K562 (cell line): ENCODE data around the gene HLA-DMB. TPM values are rescaled to one million over a fixed set of nuclear protein-coding genes. Genes with fewer than 3 reads are reported as not detected.
A peak's percentile ranks its signal among the peaks of the same experiment; 100 is the strongest.

ENCODE experiments used
- CBFA2T3 ChIP-seq: fragments of 450-650 bp; IDR thresholded peaks from 2 replicates; pipeline ENCODE4 v1.6.1; 2017
- CC2D1A ChIP-seq: fragments of 450-650 bp; IDR thresholded peaks from 2 replicates; pipeline ENCODE4 v1.6.1; 2017; ENCODE audit warnings: mild to moderate bottlenecking
- COPS2 ChIP-seq: fragments of 450-650 bp; conservative IDR thresholded peaks from 2 replicates; pipeline ENCODE4 v1.6.1; 2016; ENCODE audit warnings: mild to moderate bottlenecking, moderate library complexity
- DMBX1 ChIP-seq: fragments of 250-450 bp; sonication (Bioruptor Pico); IDR thresholded peaks from 2 replicates; pipeline ENCODE4 v1.8.0; 2022; ENCODE audit warnings: inconsistent platforms, mild to moderate bottlenecking, moderate library complexity, borderline replicate concordance
- ELK3 ChIP-seq: fragments of 450-650 bp; formaldehyde crosslinking; IDR thresholded peaks from 2 replicates; pipeline ENCODE4 v1.4.0; 2020; ENCODE audit warnings: mild to moderate bottlenecking
- FOXK2 ChIP-seq, 2 experiments: fragments of 450-650 bp; IDR thresholded peaks in 1 of 2; conservative IDR thresholded peaks in 1 of 2; 2 replicates each; pipeline ENCODE4 v1.6.1; 2016; ENCODE audit warnings: low read depth in 2 of 2, mild to moderate bottlenecking in 1 of 2
- HDAC1 ChIP-seq, 2 experiments: fragments of 450-650 bp; IDR thresholded peaks; 2 replicates each; pipeline ENCODE4 v1.6.1; 2016 to 2017; ENCODE audit warnings: inconsistent platforms in 1 of 2, mild to moderate bottlenecking in 1 of 2, moderate library complexity in 1 of 2
- HIVEP1 ChIP-seq: fragments of 250-450 bp; sonication (Bioruptor Pico); IDR thresholded peaks from 2 replicates; pipeline ENCODE4 v1.4.0; 2020; ENCODE audit warnings: mild to moderate bottlenecking
- KDM4B ChIP-seq, 2 experiments: fragments of 450-650 bp in 1 of 2; sonication (generic) in 1 of 2; IDR thresholded peaks; 2 replicates each; pipeline ENCODE4 v1.6.1; 2016 to 2017; ENCODE audit warnings: borderline replicate concordance in 2 of 2, antibody characterized with exemption in 1 of 2, low read depth in 1 of 2, mild to moderate bottlenecking in 1 of 2
- LCOR ChIP-seq: sonication (generic); formaldehyde crosslinking; IDR thresholded peaks from 2 replicates; pipeline ENCODE4 v1.8.0; 2022; ENCODE audit warnings: mild to moderate bottlenecking, missing genetic modification reagents
- MYC ChIP-seq, 2 experiments: fragments of 250-450 bp in 1 of 2; sonication (Bioruptor Pico) in 1 of 2; IDR thresholded peaks; 2 replicates each; pipeline versions ENCODE4 v1.5.1 to v1.6.1; 2012 to 2021; ENCODE audit warnings: low read depth in 2 of 2, borderline replicate concordance in 1 of 2, improper control_type of control experiment in 1 of 2, low read length in 1 of 2, mild to moderate bottlenecking in 1 of 2, moderate library complexity in 1 of 2
- OTX1 ChIP-seq: fragments of 450-650 bp; formaldehyde crosslinking; IDR thresholded peaks from 2 replicates; pipeline ENCODE4 v1.4.0; 2022; ENCODE audit warnings: mild to moderate bottlenecking
- RCOR1 ChIP-seq, 2 experiments: IDR thresholded peaks; 2 replicates each; pipeline ENCODE4 v1.6.1; 2012; ENCODE audit warnings: low read depth in 2 of 2, low read length in 2 of 2, borderline replicate concordance in 1 of 2, improper control_type of control experiment in 1 of 2
- TARDBP ChIP-seq: fragments of 450-650 bp; IDR thresholded peaks from 2 replicates; pipeline ENCODE4 v1.6.1; 2016
- ZBTB26 ChIP-seq: fragments of 450-650 bp; formaldehyde crosslinking; IDR thresholded peaks from 2 replicates; pipeline ENCODE4 v1.4.0; 2022; ENCODE audit warnings: missing genetic modification characterization
- ZBTB9 ChIP-seq: fragments of 450-650 bp; formaldehyde crosslinking; IDR thresholded peaks from 2 replicates; pipeline ENCODE4 v1.4.0; 2020; ENCODE audit warnings: mild to moderate bottlenecking, moderate library complexity
- ZKSCAN3 ChIP-seq: fragments of 250-450 bp; sonication (Bioruptor Pico); IDR thresholded peaks from 2 replicates; pipeline ENCODE4 v1.4.0; 2020
- ZMIZ1 ChIP-seq, 2 experiments: fragments of 150-350 bp in 1 of 2; IDR thresholded peaks; 2 replicates each; pipeline ENCODE4 v1.6.1; 2012 to 2016; ENCODE audit warnings: low read depth in 2 of 2, low read length in 2 of 2, mild to moderate bottlenecking in 1 of 2, moderate library complexity in 1 of 2
- ZNF184 ChIP-seq: sonication (generic); formaldehyde crosslinking; IDR thresholded peaks from 2 replicates; pipeline ENCODE4 v1.5.0; 2020; ENCODE audit warnings: missing genetic modification reagents
- ZNF780A ChIP-seq: fragments of 250-450 bp; sonication (Bioruptor Pico); IDR thresholded peaks from 2 replicates; pipeline ENCODE4 v1.5.0; 2021; ENCODE audit warnings: mild to moderate bottlenecking
- polyA plus RNA-seq, 8 experiments: library from polyadenylated mRNA; depleted of rRNA in 4 of 8; stranded (reverse) in 5 of 8; unstranded in 3 of 8; fragments of >200 nt; fragmentation: Nextera tagmentation in 2 of 8; fragmentation: Illumina TruSeq in 1 of 8; extraction: Ambion mirVana in 2 of 8; extraction: Trizol in 1 of 8; gene quantifications; 2 replicates each; pipeline versions ENCODE4 v1.2.1 to v1.2.3, GENCODE V29; 2011 to 2014; ENCODE audit warnings: inconsistent platforms in 1 of 8, missing spikeins in 1 of 8
- total RNA-seq, 7 experiments: library from RNA; depleted of rRNA in 6 of 7; stranded (reverse); fragments of >200 nt in 6 of 7; fragmentation: Illumina TruSeq in 2 of 7; extraction: Trizol in 2 of 7; gene quantifications; 2 replicates each; pipeline versions ENCODE4 v1.2.1 to v1.2.3, GENCODE V29; 2011 to 2021; ENCODE audit warnings: low replicate concordance in 1 of 7

Gene HLA-DMB
- total and polyA plus RNA-seq, 9 of the 15 experiments (the other 6 are each of a cell fraction or from before 2014, with no cell fraction given), result 0.38 TPM; not detected in 8

- TF ChIP-seq DMBX1 (CRISPR knock-in tag), result 0 out of 2 replicates have a peak, but pooled peaks have one; percentile 44
- TF ChIP-seq HIVEP1 (CRISPR knock-in tag), result no peak
- 0 out of 2 replicates have a peak, but pooled peaks have one; percentile 16 for TF ChIP-seq TARDBP
- TF ChIP-seq KDM4B (IDR thresholded peaks at IDR 0.05; ENCODE audit: borderline replicate concordance in 2 of 2, low read depth in 1 of 2), result no peak
- TF ChIP-seq COPS2, result no peak
- TF ChIP-seq ZKSCAN3 (CRISPR knock-in tag), result no peak
- peak in 1 of 2 experiments; percentile 54; a peak in 2 of 4 replicates for TF ChIP-seq FOXK2 (conservative IDR thresholded peaks at IDR 0.05 in 1 of 2, IDR thresholded peaks at IDR 0.05 in 1 of 2; ENCODE audit: low read depth in 2 of 2)
- no peak for TF ChIP-seq MYC (IDR thresholded peaks at IDR 0.05; ENCODE audit: low read depth, low read length)
- TF ChIP-seq MYC (CRISPR knock-in tag; IDR thresholded peaks at IDR 0.05; ENCODE audit: borderline replicate concordance, low read depth), result no peak
- no peak for TF ChIP-seq ZNF780A
- TF ChIP-seq CBFA2T3, result no peak; the same call in 1 of the 2 replicates
- TF ChIP-seq LCOR, result no peak
- no peak for TF ChIP-seq ZNF184 (CRISPR knock-in tag)
- no peak for TF ChIP-seq ZBTB9 (CRISPR knock-in tag)
- no peak; a peak in 2 of 4 replicates for TF ChIP-seq HDAC1 (IDR thresholded peaks at IDR 0.05)
- no peak for TF ChIP-seq OTX1
- no peak for TF ChIP-seq ELK3 (CRISPR knock-in tag)
- TF ChIP-seq ZMIZ1 (IDR thresholded peaks at IDR 0.05; ENCODE audit: low read depth in 2 of 2, low read length in 2 of 2), result no peak; a peak in 1 of 4 replicates
- no peak for TF ChIP-seq CC2D1A
- TF ChIP-seq ZBTB26 (CRISPR knock-in tag), result no peak
- TF ChIP-seq RCOR1 (IDR thresholded peaks at IDR 0.05; ENCODE audit: borderline replicate concordance in 1 of 2, low read depth in 2 of 2, low read length in 2 of 2), result peak in 1 of 2 experiments; percentile 91; a peak in 2 of 4 replicates
Observed at GRCh38 chr6:32967151-32968091, 26.6 kb upstream of the HLA-DMB start (continued).
